ENCODE measurements around the gene WNK2. TPM values are rescaled to one million over a fixed set of nuclear protein-coding genes. Genes with fewer than 3 reads are reported as not detected.

WNK2 gene
- total RNA-seq, 1 experiment from 2014 or later: not detected

DNA sequence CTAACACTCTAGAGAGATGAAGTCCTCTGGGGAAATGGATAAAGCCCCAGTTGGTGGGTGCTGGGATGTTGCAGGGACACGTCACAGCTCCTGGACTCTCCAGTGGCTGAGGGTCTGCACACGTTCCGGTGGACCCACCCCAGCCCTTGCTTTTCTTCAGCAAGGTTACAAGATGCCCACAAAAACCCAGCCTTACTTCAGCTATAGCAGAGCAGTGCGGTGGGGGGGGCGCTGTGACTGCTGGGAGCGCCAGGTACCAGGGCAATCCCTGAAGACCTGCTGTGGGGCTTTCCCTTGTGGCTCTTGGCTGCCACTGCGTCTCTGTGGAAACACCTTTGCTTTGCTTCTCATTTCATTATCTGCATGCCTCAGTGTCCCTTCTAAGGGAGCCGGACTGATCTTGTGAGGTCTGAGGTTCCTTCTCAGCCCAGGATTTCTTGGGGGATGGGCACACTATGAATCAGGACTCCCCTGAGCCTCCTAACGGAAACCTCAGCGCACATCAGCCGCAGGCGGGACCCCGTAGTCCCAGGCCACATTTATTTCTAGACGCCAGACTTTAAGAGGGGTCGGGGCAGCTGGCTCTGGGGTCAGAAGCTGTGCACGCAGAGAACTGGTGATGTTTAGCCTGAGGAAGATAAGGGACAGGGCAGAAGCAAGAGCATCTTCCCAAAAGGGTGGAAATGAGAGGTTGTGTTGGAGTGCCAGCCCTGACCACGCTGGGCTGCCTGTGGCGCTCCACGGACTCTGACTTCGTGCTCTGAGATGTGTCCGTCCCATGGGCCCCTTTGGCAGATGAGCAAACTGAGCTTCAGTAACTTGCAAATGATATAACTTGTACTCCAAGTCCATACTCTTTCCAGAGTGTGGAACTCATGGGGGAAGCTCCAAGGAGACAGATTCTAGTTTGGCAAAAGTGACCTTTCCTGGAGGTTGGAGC lies 106.8 kb downstream of the WNK2 start:
- no peak overlapping the region for H3K27ac ChIP-seq
- H3K4me3 ChIP-seq: no peak overlapping the region
- DNase-seq: peak in 1 of 2 experiments; percentile 1
- H3K36me3 ChIP-seq: no peaks in the 10 kb centered on the region
- no peaks in the 10 kb centered on the region for H3K4me1 ChIP-seq
- peaks cover 14% of the 10 kb centered on the region for H3K27me3 ChIP-seq
- no peaks in the 10 kb centered on the region for H3K9me3 ChIP-seq (replicated peaks)

DNA sequence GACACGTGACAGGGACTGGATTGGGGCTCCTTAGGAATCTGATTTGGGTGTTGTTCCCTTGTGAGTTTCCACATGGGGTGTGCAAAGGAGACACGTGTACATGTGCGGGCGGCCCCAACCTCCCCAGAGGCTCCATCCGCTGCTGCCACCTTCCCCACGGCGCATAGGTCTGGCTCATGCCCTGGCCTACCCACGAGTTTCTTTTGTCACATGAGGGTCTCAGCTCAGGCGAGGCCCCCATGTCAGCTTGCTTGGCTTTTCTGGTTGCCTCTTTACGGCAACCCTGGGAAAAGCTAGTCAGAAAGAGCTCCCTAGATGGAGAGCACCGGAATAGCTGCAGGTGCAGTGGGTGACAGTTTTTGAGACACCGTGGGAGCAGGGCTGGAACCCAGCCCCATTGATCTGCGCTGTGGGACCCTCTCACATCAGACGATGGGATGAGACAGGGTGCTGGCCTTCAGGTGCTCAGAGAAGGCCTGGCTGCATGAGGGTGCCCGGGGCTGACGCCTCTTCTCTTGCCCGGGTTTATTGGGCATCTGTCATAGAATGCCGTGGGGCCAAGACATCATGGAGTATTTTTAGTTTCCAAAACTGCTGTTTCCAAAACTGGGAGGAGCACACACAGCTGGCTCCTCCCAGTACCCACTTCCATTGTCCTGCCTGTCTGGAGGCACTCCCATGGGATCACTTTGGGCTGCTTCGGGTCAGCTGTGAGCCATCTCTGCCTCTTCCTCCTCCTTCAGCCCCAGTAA lies 107.8 kb downstream of the WNK2 start:
- no peak overlapping the region for H3K27ac ChIP-seq
- DNase-seq: no peak
- no peaks in the 10 kb centered on the region for H3K4me1 ChIP-seq
- H3K27me3 ChIP-seq: peaks cover 14% of the 10 kb centered on the region
- H3K36me3 ChIP-seq: no peaks in the 10 kb centered on the region
- no peak overlapping the region for H3K4me3 ChIP-seq
- H3K9me3 ChIP-seq (replicated peaks): no peaks in the 10 kb centered on the region

DNA sequence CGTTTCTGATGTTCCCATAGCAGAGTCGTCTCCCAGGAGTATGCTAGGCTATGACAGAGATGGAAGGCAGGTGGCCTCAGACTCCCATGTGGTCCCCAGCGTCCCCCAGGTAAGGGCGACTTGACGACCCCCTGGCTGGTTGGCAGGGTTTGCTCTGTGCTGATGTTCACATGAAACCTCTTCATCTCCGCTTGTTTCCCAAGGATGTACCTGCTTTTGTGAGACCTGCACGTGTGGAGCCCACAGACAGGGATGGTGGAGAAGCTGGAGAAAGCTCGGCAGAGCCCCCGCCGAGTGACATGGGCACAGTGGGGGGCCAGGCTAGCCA lies 108.3 kb downstream of the WNK2 start:
- H3K36me3 ChIP-seq: no peaks in the 10 kb centered on the region
- peaks cover 14% of the 10 kb centered on the region for H3K27me3 ChIP-seq
- H3K4me1 ChIP-seq: no peaks in the 10 kb centered on the region
- no peak overlapping the region for H3K4me3 ChIP-seq
- no peak for DNase-seq
- H3K27ac ChIP-seq: no peak overlapping the region
- H3K9me3 ChIP-seq (replicated peaks): no peaks in the 10 kb centered on the region

DNA sequence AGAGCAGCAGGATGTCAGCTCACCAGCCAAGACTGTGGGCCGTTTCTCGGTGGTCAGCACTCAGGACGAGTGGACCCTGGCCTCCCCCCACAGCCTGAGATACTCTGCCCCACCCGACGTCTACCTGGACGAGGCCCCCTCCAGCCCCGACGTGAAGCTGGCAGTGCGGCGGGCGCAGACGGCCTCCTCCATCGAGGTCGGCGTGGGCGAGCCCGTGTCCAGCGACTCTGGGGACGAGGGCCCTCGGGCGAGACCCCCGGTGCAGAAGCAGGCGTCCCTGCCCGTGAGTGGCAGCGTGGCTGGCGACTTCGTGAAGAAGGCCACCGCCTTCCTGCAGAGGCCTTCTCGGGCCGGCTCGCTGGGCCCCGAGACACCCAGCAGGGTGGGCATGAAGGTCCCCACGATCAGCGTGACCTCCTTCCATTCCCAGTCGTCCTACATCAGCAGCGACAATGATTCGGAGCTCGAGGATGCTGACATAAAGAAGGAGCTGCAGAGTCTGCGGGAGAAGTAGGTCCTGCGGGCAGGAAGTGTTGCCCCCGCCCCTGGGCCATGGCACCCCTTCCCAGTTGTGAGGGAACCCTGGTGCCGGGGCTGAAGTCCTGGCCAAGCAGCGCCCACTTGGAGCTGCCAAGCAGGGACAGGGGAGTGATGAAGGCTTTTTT lies 108.9 kb downstream of the WNK2 start:
- no peak overlapping the region for H3K27ac ChIP-seq

DNA sequence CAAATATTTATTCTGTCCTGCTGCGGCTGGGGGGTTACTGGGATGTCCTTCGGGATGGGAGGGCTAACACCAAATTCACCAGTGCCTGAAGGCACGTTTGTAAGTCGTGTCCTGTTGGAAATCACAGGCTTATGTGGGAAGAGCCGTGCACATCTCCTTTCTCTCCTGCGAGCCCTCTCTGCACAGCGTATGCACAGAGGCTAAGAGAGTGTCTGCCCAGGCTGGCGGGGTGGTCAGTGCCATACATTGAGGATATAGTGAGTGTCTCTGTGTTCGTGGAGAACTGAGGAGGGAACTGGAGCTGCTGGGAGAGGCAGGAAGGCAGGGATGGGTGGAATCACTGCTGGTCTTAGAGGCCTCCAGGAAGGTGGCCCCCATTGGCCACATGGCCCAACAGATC lies 110.1 kb downstream of the WNK2 start:
- no peaks in the 10 kb centered on the region for H3K36me3 ChIP-seq
- no peak for DNase-seq
- H3K27ac ChIP-seq: no peak overlapping the region
- H3K4me3 ChIP-seq: no peak overlapping the region
- H3K9me3 ChIP-seq (replicated peaks): no peaks in the 10 kb centered on the region
- H3K4me1 ChIP-seq: no peaks in the 10 kb centered on the region
- peaks cover 14% of the 10 kb centered on the region for H3K27me3 ChIP-seq

More for the DNA sequence above, 108.9 kb downstream of the WNK2 start:
- Histone ChIP-seq H3K36me3 (no peaks in the 10 kb centered on the region), H3K4me3 (no peak overlapping the region), H3K27me3 (peaks cover 14% of the 10 kb centered on the region), H3K9me3 (replicated peaks) (no peaks in the 10 kb centered on the region), H3K4me1 (no peaks in the 10 kb centered on the region)
- peak in 1 of 2 experiments; percentile 1 for DNase-seq

DNA sequence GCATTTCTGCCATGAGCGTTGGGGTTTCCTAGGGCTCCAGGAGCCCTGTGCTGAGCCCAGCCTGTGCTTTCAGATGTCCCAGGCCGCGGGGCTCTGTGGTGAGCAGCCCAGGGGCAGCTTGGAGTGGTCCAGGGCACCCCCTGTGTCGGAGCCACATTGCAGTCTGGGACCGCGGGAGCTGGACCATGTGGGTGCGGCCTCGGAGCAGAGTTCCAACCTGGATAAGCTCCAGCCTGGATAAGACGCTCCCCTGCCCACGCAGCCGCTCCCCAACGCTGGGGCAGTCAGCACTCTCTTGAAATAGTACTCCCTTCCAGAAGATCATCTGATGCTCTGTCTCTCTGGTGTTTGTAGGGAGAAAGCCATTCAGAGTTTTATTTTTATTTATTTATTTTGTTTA lies 111.1 kb downstream of the WNK2 start:
- Histone ChIP-seq H3K27me3 (peaks cover 14% of the 10 kb centered on the region), H3K9me3 (replicated peaks) (no peaks in the 10 kb centered on the region), H3K36me3 (no peaks in the 10 kb centered on the region), H3K4me1 (no peaks in the 10 kb centered on the region), H3K4me3 (no peak overlapping the region), H3K27ac (no peak overlapping the region)
- peak in 1 of 2 experiments; percentile 2 for DNase-seq

DNA sequence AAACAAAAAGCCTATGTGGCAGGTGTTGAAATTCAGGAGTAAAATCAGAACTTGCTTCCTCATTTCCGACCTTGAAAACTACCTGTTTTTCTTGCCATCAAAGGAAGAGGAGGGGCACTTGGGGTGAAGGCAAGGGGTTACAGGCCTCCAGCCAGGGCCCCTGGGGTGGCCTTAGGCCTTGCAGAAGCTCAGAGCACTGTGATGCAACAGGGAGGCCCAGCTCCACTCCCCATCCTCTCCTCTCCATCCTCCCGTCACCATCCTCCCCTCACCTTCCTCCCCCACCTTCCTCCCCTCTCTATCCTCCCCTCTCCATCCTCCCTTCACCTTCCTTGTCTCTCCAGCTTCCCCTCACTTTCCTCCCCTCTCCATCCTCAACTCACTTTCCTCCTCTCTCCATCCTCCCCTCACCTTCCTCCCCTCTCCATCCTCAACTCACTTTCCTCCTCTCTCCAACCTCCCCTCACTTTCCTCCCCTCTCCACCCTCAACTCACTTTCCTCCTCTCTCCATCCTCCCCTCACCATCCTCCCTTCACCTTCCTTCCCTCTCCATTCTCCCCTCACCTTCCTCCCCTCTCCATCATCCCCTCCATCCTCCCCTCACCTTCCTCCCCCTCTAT lies 111.6 kb downstream of the WNK2 start:
- Histone ChIP-seq H3K27ac (no peak overlapping the region), H3K4me1 (no peaks in the 10 kb centered on the region), H3K9me3 (replicated peaks) (no peaks in the 10 kb centered on the region), H3K36me3 (no peaks in the 10 kb centered on the region), H3K4me3 (no peak overlapping the region), H3K27me3 (peaks cover 14% of the 10 kb centered on the region)
- peak in 1 of 2 experiments; percentile 2 for DNase-seq

DNA sequence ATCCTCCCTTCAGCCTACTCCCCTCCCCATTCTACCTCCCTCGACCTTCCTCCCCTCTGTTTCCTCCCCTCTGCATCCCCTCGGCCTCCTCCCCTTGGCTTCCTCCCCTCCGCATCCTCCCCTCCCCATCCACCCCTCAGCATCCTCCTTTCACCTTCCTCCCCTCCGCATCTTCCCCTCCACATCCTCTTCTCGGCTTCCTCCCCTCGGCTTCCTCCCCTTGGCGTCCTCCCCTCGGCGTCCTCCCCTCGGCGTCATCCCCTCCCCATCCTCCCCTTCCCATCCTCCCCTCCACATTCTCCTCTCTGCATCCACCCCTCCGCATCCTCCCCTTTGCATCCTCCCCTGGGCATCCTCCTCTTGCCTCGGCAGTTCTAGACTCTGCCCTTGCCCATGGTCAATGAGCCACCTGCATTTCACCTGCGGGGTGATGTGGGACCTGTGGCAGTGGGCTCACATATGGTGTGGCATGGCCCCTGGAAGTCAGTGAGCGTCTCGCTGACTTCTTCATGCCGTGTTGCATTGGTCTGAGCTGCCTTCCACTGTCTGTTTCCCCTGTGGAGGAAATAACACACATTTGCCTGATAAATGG lies 113.0 kb downstream of the WNK2 start:
- Histone ChIP-seq H3K27ac (no peak overlapping the region), H3K27me3 (peaks cover 14% of the 10 kb centered on the region), H3K36me3 (no peaks in the 10 kb centered on the region), H3K4me3 (no peak overlapping the region), H3K4me1 (no peaks in the 10 kb centered on the region), H3K9me3 (replicated peaks) (no peaks in the 10 kb centered on the region)
- peak in 1 of 2 experiments; percentile 1 for DNase-seq

DNA sequence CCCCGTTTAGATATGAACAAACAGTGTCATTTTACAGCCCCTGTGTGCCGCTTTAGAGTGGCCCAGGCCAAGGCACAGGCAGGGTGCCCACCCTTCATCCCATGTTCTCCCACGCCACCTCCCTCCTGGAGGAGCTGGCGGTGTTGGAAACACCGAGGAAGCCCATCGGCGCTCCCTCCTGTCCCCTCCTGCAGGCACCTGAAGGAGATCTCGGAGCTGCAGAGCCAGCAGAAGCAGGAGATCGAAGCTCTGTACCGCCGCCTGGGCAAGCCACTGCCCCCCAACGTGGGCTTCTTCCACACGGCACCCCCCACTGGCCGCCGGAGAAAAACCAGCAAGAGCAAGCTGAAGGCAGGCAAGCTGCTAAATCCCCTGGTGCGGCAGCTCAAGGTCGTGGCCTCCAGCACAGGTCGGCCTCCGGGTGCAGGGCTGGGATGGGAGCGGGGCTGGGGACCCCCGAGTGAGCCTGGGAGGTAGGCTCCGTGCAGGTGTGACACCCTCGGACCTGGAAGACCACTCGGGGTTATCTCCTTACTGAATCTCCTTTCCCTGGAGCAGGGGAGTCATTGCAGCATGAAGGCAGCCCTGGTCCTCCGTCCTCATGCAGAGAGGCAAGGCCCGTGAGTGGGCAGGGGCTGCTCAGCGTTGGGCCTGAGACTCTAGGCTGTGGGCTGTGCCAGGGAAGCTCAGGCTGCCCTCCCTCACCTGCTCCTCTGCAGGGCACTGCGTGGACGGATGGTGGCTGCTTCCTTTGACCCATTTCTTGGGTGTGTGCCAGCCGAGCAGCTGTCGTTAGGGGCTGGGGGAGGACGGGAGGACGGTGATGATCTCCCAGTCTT lies 113.9 kb downstream of the WNK2 start:
- H3K4me1 ChIP-seq: no peaks in the 10 kb centered on the region
- peak; percentile 17 to 40 for DNase-seq
- no peak overlapping the region for H3K27ac ChIP-seq
- no peaks in the 10 kb centered on the region for H3K9me3 ChIP-seq (replicated peaks)
- H3K36me3 ChIP-seq: no peaks in the 10 kb centered on the region
- peaks cover 18% of the 10 kb centered on the region for H3K27me3 ChIP-seq
- no peak overlapping the region for H3K4me3 ChIP-seq

DNA sequence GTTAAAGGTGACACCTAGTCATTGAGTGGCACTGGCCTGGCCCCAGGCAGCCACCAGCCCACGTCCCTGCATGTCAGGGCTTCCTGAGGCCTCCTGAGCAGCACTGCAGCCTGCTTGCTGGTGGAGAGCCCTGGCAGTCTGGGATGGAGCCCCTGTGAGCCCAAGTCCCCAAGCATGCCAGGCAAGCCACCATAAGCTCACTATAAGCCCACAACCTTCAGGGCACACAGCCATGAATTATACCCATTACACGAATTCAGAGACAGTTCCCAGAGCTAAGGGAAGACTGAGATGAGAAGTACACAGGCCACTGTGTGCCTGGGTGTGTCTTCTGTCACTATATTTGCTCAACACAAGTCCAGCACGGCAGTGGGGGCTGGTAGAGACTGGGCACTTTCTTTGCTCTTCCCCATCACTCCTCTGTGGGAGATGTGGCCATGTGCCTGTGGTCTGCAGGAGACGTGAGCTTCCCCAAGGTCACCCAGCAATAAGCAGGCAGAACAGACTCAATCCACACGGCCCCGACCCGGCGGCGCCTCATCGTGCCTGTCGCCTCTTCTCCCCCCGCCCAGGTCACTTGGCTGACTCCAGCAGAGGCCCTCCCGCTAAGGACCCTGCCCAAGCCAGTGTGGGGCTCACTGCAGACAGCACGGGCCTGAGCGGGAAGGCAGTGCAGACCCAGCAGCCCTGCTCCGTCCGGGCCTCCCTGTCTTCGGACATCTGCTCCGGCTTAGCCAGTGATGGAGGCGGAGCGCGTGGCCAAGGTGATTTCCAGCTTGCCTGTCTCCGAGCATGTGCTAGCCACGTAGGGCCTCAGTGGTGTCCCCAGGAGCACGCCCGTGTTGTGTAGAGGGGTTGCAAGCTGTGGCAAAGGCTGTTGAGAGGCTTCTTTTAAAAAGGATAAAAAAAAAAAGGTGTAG lies 114.8 kb downstream of the WNK2 start:
- Histone ChIP-seq H3K27me3 (peaks cover 18% of the 10 kb centered on the region), H3K27ac (no peak overlapping the region), H3K4me1 (no peaks in the 10 kb centered on the region), H3K4me3 (no peak overlapping the region), H3K36me3 (no peaks in the 10 kb centered on the region), H3K9me3 (replicated peaks) (no peaks in the 10 kb centered on the region)
- DNase-seq: peak in 1 of 2 experiments; percentile 1

DNA sequence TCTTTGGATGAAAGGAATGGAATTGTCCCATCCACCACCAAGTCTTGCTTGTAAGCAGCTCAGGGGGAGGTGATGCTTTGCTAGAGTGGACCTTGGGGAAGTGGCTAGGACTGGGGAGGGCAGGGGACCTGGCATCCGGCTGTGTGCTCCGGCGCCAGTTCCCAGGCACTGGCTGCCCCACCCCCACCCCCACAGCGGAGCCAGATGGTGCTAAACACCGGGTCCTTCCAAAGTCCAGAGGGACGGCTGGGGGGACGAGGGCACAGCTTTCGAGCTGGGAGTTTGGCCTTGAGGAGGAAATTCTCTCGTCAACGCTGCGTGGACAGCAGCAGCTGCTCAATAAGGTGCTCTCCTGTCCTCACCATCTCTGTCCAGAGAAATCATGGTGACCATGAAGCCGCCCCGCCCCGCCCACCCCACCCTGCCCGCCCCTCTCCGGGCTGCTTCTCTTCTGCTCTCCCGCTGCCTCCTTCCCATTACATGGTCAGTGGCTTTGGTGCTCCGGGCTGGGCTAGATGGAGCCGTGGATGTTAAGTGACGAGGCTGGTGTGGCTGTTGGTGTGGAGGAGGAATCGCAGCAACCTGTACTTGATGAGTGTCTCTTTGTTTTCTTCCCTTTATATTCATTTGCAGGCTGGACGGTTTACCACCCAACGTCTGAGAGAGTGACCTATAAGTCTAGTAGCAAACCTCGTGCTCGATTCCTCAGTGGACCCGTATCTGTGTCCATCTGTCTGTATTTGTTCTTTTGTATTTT lies 115.7 kb downstream of the WNK2 start:
- no peak overlapping the region for H3K4me3 ChIP-seq
- no peaks in the 10 kb centered on the region for H3K4me1 ChIP-seq
- no peaks in the 10 kb centered on the region for H3K36me3 ChIP-seq
- no peaks in the 10 kb centered on the region for H3K9me3 ChIP-seq (replicated peaks)
- peaks cover 14% of the 10 kb centered on the region for H3K27me3 ChIP-seq
- DNase-seq: peak in 1 of 2 experiments; percentile 1
- no peak overlapping the region for H3K27ac ChIP-seq

DNA sequence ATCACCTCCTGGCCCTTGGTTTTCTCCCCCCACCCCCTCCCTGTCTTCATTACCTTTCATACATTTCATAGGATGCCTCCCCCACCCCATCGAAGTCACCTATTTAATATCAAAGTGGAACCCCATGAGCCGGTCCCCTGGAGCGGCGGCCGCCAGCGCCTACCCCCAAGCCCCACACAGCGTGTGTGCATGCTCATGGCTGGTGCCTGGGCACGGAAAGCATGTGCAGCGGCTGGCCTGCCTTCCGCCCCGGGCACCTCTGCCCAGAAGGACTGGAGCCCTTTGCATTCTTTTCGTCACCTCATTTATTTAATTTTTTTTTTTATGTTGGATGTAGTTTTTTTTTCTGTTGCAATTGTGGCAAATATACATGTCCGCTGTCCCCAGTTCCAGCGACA lies 116.2 kb downstream of the WNK2 start:
- Histone ChIP-seq H3K27ac (no peak overlapping the region), H3K4me1 (no peaks in the 10 kb centered on the region), H3K9me3 (replicated peaks) (no peaks in the 10 kb centered on the region), H3K27me3 (peaks cover 10% of the 10 kb centered on the region), H3K36me3 (no peaks in the 10 kb centered on the region), H3K4me3 (no peak overlapping the region)
- no peak for DNase-seq

All from SJCRH30 (cell line).